GM18517 (cell line): ENCODE measurements around the gene DNAH17.

Experiments
- ATAC-seq: cut with Tn5 transposase; IDR thresholded peaks from one replicate; pipeline ENCODE4 v1.9.1; 2021; ENCODE audit warnings: mild to moderate bottlenecking, moderate library complexity; ENCODE audit not compliant: unreplicated experiment

The DNAH17 gene

GRCh38 chr17:78498848-78499247 lies 78.3 kb downstream of the DNAH17 start:
- no peak for ATAC-seq

GRCh38 chr17:78497115-78497540 lies 80.1 kb downstream of the DNAH17 start:
- ATAC-seq: no peak

GRCh38 chr17:78496311-78496710 lies 80.9 kb downstream of the DNAH17 start:
- no peak for ATAC-seq

GRCh38 chr17:78495634-78496033 lies 81.6 kb downstream of the DNAH17 start:
- ATAC-seq: no peak

- no peak for ATAC-seq
These were observed 82.4 kb downstream of the DNAH17 start for GRCh38 chr17:78494696-78495330.

GRCh38 chr17:78493853-78494695 lies 83.1 kb downstream of the DNAH17 start:
- ATAC-seq: no peak

- no peak for ATAC-seq
These were observed 83.7 kb downstream of the DNAH17 start for GRCh38 chr17:78493450-78493849.

- ATAC-seq: no peak
These were observed 84.9 kb downstream of the DNAH17 start for GRCh38 chr17:78492116-78492799.

- ATAC-seq: no peak
These were observed 85.7 kb downstream of the DNAH17 start for GRCh38 chr17:78491236-78492115.

- no peak for ATAC-seq
These were observed 86.5 kb downstream of the DNAH17 start for GRCh38 chr17:78490673-78491072.

- ATAC-seq: no peak
These were observed 87.0 kb downstream of the DNAH17 start for GRCh38 chr17:78490156-78490555.

GRCh38 chr17:78488867-78489634 lies 88.1 kb downstream of the DNAH17 start:
- no peak for ATAC-seq

GRCh38 chr17:78488156-78488555 lies 89.0 kb downstream of the DNAH17 start:
- ATAC-seq: no peak

- ATAC-seq: no peak
These were observed 90.1 kb downstream of the DNAH17 start for GRCh38 chr17:78486946-78487680.

GRCh38 chr17:78486228-78486802 lies 90.9 kb downstream of the DNAH17 start:
- no peak for ATAC-seq

GRCh38 chr17:78485290-78486168 lies 91.7 kb downstream of the DNAH17 start:
- no peak for ATAC-seq

- no peak for ATAC-seq
These were observed 92.6 kb downstream of the DNAH17 start for GRCh38 chr17:78484271-78485246.
